HG02642 (cell line): Measurements from ENCODE around the gene ERMAP.
"Not testable (repeated sequence)": the region's sequence is repeated elsewhere in the genome, so short reads cannot be mapped to it uniquely, and the experiment has no call there.

Experiments
- ATAC-seq: cut with Tn5 transposase; IDR thresholded peaks from one replicate; pipeline ENCODE4 v1.9.1; 2021; ENCODE audit warnings: mild to moderate bottlenecking; ENCODE audit not compliant: unreplicated experiment, poor library complexity

The ERMAP gene

DNA sequence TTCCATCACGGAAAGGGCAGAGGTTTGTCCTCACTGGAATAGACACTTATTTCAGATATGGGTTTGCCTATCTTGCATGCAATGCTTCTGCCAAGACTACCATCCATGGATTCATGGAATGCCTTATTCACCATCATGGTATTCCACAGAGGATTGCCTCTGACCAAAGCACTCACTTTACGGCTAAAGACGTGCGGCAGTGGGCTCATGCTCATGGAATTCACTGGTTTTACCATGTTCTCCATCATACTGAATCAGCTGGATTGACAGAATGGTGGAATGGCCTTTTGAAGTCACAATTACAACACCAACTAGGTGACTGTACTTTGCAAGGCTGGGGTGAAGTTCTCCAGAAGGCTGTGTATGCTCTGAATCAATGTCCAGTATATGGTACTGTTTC, 51.5 kb downstream of the ERMAP start:
- ATAC-seq, result not testable (repeated sequence)

DNA sequence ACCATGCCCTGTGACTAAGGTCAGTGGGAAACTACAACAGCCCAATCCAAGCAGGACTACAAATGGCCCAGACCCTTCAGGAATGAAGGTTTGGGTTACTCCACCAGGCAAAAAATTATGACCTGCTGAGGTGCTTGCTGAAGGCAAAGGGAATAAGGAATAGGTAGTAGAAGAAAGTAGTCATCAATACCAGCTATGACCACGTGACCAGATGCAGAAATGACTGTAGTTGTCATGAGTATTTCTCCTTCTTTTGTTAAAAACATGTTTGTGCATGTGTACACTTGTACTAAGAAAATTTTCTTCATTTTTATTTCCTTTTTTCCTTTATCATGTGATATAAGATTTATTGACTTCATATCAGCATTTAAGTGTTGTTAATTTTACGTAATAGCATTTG, 52.3 kb downstream of the ERMAP start:
- ATAC-seq, result not testable (repeated sequence)

DNA sequence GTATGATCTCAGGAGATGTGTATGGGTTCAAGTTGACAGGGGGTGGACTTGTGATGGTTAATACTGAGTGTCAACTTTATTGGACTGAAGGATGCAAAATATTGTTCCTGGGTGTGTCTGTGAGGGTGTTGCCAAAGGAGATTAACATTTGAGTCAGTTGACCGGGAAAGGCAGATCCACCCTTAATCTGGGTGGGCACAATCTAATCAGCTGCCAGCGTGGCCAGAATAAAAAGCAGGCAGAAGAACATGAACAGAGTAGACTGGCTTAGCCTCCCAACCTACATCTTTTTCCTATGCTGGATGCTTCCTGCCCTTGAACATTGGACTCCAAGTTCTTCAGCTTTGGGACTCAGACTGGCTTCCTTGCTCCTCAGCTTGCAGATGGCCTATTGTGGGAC, 52.8 kb downstream of the ERMAP start:
- ATAC-seq, result not testable (repeated sequence)

DNA sequence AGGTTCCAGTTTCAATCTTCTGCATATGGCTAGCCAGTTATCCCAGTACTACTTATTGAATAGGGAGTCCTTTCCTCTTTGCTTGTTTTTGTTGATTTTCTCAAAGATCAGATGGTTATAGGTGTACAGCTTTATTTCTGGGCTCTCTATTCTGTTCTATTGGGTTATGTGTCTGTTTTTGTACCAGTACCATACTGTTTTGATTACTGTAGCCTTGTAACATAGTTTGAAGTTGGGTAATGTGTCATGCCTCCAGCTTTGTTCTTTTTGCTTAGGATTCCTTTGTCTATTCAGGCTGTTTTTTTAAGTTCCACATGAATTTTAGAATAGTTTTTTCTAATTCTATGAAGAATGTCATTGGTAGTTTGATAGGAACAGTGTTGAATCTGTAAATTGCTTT, 56.2 kb downstream of the ERMAP start:
- ATAC-seq, result not testable (repeated sequence)

DNA sequence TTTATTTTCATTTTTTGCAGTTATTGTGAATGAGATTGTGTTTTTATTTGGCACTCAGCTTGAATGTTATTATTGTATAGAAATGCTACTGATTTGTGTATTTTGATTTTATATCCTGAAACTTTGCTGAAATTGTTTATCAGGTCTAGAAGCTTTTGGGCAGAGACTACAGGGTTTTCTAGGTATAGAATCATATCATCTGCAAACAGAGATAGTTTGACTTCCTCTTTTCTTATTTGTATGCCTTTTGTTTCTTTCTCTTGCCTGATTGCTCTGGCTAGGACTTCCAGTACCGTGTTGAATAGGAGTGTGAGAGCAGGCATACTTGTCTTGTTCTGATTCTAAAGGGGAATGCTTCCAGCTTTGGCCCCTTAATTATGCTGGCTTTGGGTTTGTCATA, 56.7 kb downstream of the ERMAP start:
- ATAC-seq, result no peak

DNA sequence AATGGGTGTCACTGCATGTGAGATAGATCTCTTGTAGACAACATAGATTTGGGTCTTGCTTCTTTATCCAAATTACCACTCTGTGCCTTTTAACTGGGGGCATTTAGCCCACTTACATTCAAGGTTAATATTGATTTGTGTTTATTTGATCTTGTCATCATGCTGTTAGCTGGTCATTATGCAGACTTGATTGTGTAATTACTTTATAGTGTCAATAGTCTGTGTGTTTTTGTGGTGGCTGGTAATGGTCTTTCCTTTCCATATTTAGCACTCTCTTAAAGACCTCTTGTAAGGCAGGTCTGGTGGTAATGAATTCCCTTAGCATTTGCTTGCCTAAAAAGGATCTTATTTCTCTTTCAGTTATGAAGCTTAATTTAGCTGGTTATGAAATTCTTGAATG, 59.1 kb downstream of the ERMAP start:
- no peak for ATAC-seq

DNA sequence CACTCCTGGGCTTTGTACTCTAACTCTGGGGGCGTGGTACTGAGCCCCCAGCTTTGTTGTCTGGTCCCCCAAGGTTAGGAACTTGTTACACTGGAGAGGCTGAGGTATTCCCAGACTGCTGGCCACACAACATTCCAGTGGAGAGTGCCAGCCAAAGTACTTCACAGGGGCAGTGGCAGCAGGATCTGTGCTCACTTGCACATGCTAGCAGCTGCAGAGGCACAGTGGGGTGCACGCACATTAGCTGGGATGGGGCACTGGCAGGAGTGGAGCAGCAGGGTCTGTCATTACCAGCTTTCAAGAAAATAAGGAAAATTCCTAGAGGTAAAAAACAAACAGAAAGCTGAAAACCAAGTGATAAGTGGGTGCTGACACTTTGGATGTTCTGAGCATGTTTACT, 60.5 kb downstream of the ERMAP start:
- ATAC-seq, result no peak

DNA sequence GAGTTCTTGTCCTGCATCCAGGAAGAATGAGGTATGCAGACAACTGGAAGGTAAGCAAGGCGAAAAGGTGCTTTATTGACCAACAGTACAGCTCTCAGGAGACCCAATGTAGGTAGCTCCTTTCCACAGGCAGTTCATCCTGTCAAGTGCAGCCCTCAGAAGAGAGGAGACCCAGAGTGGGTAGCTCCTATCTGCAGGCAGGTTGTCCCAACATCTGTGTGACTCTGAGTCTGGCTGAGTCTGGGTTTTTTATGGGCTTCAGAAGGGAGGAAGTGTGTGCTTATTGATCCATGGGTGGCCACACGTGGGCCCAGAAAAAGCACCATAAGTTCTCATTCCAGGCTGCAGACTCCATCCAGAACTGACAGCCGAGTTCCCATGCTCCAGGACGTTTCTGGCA, 63.5 kb downstream of the ERMAP start:
- ATAC-seq, result no peak

DNA sequence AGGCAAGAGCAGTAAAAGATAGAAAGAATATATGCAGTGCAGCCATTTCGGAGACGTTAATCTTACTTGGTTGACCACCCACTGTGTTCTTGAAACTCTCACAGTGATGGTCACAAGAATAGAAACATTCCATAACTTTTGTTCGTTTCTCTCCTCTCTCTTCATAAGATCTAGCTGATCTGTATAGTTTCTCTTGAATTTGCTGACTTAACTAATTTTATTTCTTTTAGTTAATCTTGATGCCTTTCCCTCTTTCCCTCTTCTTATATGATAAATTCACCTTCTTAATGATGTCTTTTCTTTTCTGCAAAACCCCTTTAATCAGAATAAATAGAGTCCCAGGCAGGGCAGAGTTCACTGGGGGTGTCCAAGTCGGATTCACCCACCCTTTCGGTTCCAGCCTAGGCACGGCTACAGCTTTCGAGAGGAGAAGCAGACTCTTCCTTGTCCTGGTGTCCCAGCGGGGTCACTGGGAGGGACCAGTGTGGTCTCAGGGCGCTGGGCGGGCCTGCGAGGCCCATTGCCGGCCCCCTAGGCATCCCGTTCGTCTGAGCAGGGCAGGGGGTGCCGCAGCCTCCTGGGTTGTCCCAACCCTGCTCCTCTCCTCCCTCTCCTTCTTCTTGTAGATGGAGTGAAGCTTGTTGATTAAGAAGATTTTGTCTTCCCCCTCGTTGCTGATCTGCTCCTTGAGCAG, 69.3 kb downstream of the ERMAP start:
- ATAC-seq, result no peak

DNA sequence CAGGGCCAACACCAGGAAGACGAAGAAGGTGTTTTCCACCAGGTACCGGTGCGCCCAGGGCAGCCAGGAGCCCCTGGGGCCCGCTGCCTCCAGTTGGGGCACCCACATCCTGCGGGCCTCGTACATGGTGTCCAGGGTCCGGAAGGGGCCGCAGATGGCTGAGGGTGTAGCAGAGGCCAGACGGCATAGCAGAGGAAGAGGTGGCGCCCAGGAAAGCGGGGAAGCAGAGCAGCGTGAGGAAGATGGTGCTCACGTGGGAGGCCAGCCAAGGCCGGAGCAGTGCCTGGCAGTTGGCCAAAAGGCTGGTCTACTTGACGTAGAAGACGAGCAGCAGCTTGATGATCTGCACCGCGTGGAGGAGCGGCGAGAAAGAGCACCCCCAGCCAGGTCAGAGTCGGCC, 69.9 kb downstream of the ERMAP start:
- ATAC-seq, result no peak

DNA sequence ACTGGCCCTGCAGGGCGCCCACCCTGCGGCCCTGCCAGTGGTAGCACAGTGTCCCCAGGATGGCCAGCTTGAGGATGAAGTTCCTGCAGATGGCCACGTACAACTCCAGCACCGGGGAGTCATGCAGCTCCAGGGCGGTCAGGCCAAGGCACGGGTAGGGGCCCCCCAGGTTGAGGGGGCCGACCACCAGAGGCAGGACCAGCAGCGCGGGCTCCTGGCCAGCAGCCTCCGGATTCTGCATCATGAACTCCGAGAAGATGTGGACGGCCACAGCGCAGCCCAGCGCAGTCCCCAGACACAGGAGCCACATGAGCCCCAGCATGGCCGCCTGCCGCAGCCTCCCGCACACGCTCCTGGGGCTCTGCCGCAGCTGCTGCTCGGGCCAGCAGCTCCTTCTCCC, 70.4 kb downstream of the ERMAP start:
- ATAC-seq, result no peak

DNA sequence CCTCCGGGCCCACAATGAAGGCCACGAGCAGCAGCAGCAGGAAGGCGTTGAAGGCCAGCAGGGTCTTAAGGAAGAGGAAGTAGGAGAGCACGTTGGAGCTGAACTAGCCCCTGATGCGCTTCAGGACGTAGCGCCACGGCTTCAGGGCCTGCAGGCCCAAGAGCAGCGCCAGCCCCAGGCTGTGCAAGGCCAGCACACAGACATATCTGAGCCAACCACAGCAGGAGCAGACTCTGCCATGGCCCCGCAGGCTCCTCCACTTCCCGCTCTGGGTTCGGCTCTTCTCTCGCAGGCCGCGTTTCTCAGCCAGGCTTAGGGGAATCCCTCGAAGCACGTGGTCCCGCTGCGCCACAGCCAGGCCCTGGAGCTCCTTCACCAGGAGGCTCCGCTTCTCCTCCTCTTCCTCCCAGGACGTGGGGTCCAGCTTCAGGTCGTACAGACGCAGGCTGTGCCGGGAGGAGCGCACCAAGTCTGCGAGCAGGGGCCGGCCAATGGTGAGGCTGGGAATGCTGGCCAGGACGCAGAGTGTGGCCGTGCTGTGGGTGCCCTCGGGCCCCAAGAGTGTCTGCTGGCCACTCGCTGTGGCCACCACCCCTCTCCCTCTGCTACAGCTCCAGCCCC, 71.2 kb downstream of the ERMAP start:
- no peak for ATAC-seq

DNA sequence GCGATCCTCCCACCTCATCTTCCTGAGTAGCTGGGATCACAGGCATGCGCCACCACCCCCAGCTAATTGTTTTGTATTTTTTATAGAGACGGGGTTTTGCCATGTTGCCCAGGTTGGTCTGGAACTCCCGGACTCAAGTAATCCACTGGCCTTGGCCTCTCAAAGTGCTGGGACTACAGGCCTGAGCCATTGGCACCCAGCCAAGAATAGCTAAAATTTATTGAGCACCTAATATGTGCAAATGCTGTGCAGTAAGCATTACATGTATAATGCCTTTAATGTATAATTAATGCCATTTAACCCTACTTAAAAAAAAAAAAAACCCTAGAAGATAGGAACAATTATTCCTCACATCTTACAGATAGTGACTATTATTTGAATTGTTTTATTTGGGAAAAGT, 72.3 kb downstream of the ERMAP start:
- no peak for ATAC-seq

DNA sequence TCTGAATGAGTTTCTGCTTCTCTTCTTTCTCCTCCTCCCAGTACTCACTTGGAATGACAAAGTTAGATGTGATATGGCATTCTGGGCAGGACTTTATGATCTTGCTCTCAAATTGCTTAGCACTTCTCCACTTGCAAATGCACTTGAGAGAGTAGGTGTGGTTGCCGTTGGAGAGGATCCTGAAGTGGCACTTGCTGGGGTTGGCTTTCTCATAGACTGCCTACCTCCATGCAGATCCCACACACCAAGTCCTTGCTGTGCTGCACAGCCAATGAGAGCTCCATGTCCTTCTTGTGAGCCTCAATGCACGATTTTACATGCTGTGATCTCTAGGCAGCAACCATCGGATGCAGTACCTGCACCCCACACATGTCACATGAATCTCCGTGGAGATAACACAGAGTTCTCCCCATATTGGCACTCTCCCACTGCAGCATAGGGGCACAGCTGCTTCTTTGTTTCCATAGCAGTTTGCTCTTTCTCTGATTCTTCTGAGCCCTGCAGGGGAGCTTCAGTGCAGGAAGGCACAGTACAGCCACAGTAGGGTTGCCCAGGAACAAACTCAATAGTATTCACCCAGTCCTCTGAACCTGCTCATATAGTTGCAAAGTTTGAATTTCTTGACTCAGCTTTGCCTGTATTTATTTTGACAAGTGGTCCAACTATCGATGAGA, 74.7 kb downstream of the ERMAP start:
- ATAC-seq, result no peak
